Stimulated activated CD8-positive, alpha-beta memory T cell treated with anti-CD3 and anti-CD28 coated beads, Interleukin-12 subunit alpha, Interleukin-12 subunit beta, amount 100 ng/mL, for 4 hours (primary cell): ENCODE results near the gene ARHGAP21.
"Not testable (repeated sequence)": the region's sequence is repeated elsewhere in the genome, so short reads cannot be mapped to it uniquely, and the experiment has no call there.

Experiments
- DNase-seq: peaks from one replicate; pipeline ENCODE4 v3.0.0-alpha.2; 2020; ENCODE audit warnings: low read depth

The ARHGAP21 gene

GRCh38 chr10:24625778-24626177 lies 97.9 kb downstream of the ARHGAP21 start:
- no peak for DNase-seq

GRCh38 chr10:24623383-24623782 lies 100.3 kb downstream of the ARHGAP21 start:
- no peak for DNase-seq

- DNase-seq: no peak
Observed at GRCh38 chr10:24622781-24623301, 100.8 kb downstream of the ARHGAP21 start.

- not testable (repeated sequence) for DNase-seq
Observed at GRCh38 chr10:24621035-24621795, 102.5 kb downstream of the ARHGAP21 start.

GRCh38 chr10:24619994-24620310 lies 103.7 kb downstream of the ARHGAP21 start:
- DNase-seq: not testable (repeated sequence)

GRCh38 chr10:24619291-24619993 lies 104.2 kb downstream of the ARHGAP21 start:
- DNase-seq: not testable (repeated sequence)

GRCh38 chr10:24618401-24618800 lies 105.3 kb downstream of the ARHGAP21 start:
- no peak for DNase-seq

- DNase-seq: no peak
Observed at GRCh38 chr10:24617771-24618396, 105.8 kb downstream of the ARHGAP21 start.

GRCh38 chr10:24616536-24616935 lies 107.2 kb downstream of the ARHGAP21 start:
- DNase-seq: no peak

GRCh38 chr10:24606021-24606420 lies 117.7 kb downstream of the ARHGAP21 start:
- no peak for DNase-seq

- DNase-seq: no peak
Observed at GRCh38 chr10:24605141-24605540, 118.5 kb downstream of the ARHGAP21 start.

GRCh38 chr10:24603333-24603732 lies 120.4 kb downstream of the ARHGAP21 start:
- no peak for DNase-seq

GRCh38 chr10:24597961-24598360 lies 125.7 kb downstream of the ARHGAP21 start:
- DNase-seq: no peak

DNA sequence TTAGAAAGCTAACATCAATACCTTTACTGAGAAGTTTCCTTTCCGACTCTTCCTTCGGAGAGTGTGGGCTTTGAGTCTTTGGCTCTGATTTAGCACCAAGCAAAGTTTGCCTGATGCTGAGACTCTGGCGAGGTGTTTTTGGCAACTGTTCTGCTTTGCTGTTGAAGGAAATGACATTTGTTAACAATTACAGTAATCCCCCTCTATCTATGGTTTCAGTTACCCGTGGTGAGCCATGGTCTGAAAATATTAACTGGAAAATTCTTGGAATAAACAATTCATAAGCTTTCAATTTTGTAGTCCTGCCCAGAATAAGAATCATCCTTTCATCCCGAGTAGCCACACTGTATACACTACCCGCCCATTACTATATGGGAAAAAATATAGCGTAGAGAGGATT lies 126.3 kb downstream of the ARHGAP21 start:
- DNase-seq: no peak

- no peak for DNase-seq
Observed at GRCh38 chr10:24596217-24596930, 127.3 kb downstream of the ARHGAP21 start.

DNA sequence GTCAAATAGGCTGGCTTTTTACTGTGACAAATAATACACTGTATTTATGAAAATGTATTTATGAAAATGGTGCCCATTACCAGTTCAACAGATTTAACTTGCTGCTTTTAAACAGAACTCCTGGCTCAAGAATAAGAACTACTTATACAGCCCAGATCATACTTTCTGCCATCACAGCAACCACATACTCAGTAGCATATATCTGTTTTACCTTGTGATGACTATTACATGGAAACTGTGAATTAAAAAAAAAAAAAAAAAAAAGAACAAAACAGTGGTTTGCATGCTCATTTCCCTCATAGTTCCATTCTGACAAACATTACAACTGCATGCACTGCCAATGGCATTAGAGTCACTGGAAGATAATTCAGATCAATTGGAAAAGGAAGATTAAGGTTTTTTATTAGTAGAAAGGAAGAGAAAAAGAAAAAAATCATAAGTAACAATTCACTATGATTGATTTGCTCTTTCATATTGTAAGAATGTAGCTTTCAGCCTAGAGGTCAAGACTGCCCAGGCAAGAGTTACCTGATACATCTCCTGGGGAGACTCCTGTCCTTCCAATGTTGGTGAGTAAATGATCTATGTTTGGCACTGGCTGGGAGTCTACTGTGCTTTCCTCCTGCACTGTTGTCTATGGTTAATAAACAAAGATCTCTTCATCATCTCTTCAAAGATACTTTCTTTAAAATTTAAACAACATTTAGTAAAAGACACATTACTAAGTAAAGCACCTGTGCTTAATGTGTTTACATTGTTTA lies 132.8 kb downstream of the ARHGAP21 start:
- DNase-seq: no peak

- no peak for DNase-seq
Observed at GRCh38 chr10:24589265-24589664, 134.4 kb downstream of the ARHGAP21 start.

GRCh38 chr10:24579906-24580305 lies 143.8 kb downstream of the ARHGAP21 start:
- no peak for DNase-seq

DNA sequence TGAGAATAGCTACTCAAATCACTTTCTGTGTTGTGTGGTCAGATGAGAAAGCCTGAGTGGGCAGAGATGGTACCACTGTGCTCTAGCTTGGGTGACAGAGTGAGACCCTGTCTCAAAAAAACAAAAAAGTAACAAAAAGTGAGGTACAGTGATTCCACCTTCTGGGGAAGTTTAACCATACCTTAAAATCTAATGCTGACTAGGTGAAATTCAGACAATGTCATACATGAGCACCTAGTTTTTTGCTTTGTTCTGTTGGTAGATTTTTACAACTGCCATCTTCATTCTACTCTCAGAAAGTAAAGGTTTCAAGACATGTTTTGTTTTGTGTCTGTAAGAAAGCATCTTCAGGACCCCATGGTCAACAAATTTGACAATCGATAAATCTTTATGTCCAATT lies 144.2 kb downstream of the ARHGAP21 start:
- DNase-seq: no peak

GRCh38 chr10:24575481-24576002 lies 148.1 kb downstream of the ARHGAP21 start:
- no peak for DNase-seq

DNA sequence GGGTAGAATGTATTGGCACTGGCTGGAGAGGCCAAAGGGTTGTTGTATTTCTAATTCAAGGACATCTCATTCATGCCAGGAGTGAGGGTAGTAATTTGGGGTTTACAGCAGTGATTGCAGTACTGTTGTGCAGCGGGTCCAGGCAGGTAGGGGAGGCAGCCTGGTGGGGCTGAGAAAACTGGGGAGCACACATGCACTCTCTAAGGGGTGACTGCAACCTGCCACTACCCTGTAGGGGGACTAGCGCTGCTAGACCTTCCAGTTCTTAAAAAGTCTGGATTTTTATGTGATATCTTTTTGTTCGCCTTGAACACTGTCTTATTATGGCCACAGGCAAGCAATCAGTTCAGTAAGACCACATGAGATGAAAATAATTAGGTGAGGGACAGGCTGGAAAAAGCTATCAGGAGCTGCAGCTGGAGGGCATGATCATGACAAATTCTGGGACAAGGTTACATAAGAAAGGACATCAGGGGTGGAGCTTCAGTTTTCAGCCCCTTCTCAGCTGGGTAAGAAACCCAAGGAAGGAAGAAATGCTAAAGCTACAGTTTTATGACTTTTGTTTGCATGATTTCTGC lies 149.0 kb downstream of the ARHGAP21 start:
- DNase-seq: no peak
